VCaP (cell line): ENCODE results near the gene EFCAB8.

Source experiments
- H3K27ac ChIP-seq: fragments of 450-650 bp; 2 replicates; pipeline ENCODE4 v1.5.1; 2017
- CTCF ChIP-seq: fragments of 450-650 bp; conservative IDR thresholded peaks from 2 replicates; pipeline ENCODE4 v1.5.1; 2017; ENCODE audit warnings: mild to moderate bottlenecking, moderate library complexity

Gene EFCAB8

GRCh38 chr20:32907886-32908285 lies 49.2 kb downstream of the EFCAB8 start:
- no peak for TF ChIP-seq CTCF

GRCh38 chr20:32908334-32909292 lies 49.9 kb downstream of the EFCAB8 start:
- no peak for TF ChIP-seq CTCF
- H3K27ac ChIP-seq: no peak overlapping the region

More at GRCh38 chr20:32907886-32908285, 49.2 kb downstream of the EFCAB8 start:
- H3K27ac ChIP-seq: no peak overlapping the region

GRCh38 chr20:32909451-32909850 lies 50.7 kb downstream of the EFCAB8 start:
- no peak for TF ChIP-seq CTCF
- H3K27ac ChIP-seq: no peak overlapping the region

GRCh38 chr20:32909896-32910571 lies 51.3 kb downstream of the EFCAB8 start:
- no peak for TF ChIP-seq CTCF
- H3K27ac ChIP-seq: no peak overlapping the region

GRCh38 chr20:32911355-32911754 lies 52.6 kb downstream of the EFCAB8 start:
- no peak for TF ChIP-seq CTCF
- H3K27ac ChIP-seq: no peak overlapping the region

GRCh38 chr20:32912688-32913087 lies 54.0 kb downstream of the EFCAB8 start:
- TF ChIP-seq CTCF: no peak
- H3K27ac ChIP-seq: no peak overlapping the region

GRCh38 chr20:32914031-32914430 lies 55.3 kb downstream of the EFCAB8 start:
- no peak overlapping the region for H3K27ac ChIP-seq
- TF ChIP-seq CTCF: no peak
